ENCODE results near the gene CHST8.

The CHST8 gene

GRCh38 chr19:33618884-33619283 is 2.9 kb upstream of the CHST8 start:
- no peak for DNase-seq (ENCODE audit: low read depth)

GRCh38 chr19:33620611-33621010 is 1.1 kb upstream of the CHST8 start:
- DNase-seq (ENCODE audit: low read depth), result no peak

- DNase-seq (ENCODE audit: low read depth), result no peak
Observed at GRCh38 chr19:33621065-33621785, 528 bp upstream of the CHST8 start.

GRCh38 chr19:33622505-33622808 is 704 bp downstream of the CHST8 start:
- no peak for DNase-seq (ENCODE audit: low read depth)

- DNase-seq (ENCODE audit: low read depth), result no peak
Observed at GRCh38 chr19:33622809-33623511, 1.2 kb downstream of the CHST8 start.

GRCh38 chr19:33624586-33624985 is 2.8 kb downstream of the CHST8 start:
- no peak for DNase-seq (ENCODE audit: low read depth)

GRCh38 chr19:33627526-33627925 is 5.8 kb downstream of the CHST8 start:
- DNase-seq (ENCODE audit: low read depth), result no peak

- no peak for DNase-seq (ENCODE audit: low read depth)
Observed at GRCh38 chr19:33627962-33628839, 6.4 kb downstream of the CHST8 start.

GRCh38 chr19:33628921-33629825 is 7.4 kb downstream of the CHST8 start:
- DNase-seq (ENCODE audit: low read depth), result no peak

GRCh38 chr19:33629826-33630375 is 8.1 kb downstream of the CHST8 start:
- no peak for DNase-seq (ENCODE audit: low read depth)

- no peak for DNase-seq (ENCODE audit: low read depth)
Observed at GRCh38 chr19:33630880-33631608, 9.3 kb downstream of the CHST8 start.

GRCh38 chr19:33631609-33631973 is 9.8 kb downstream of the CHST8 start:
- DNase-seq (ENCODE audit: low read depth), result no peak

- DNase-seq (ENCODE audit: low read depth), result no peak
Observed at GRCh38 chr19:33634361-33635091, 12.8 kb downstream of the CHST8 start.

- no peak for DNase-seq (ENCODE audit: low read depth)
Observed at GRCh38 chr19:33638167-33639034, 16.6 kb downstream of the CHST8 start.

- DNase-seq (ENCODE audit: low read depth), result no peak
Observed at GRCh38 chr19:33639035-33639681, 17.4 kb downstream of the CHST8 start.

- no peak for DNase-seq (ENCODE audit: low read depth)
Observed at GRCh38 chr19:33640773-33641172, 19.0 kb downstream of the CHST8 start.

- no peak for DNase-seq (ENCODE audit: low read depth)
Observed at GRCh38 chr19:33641261-33641660, 19.5 kb downstream of the CHST8 start.

GRCh38 chr19:33641956-33642498 is 20.3 kb downstream of the CHST8 start:
- DNase-seq (ENCODE audit: low read depth), result no peak
